Motor neuron (in vitro differentiated cells): ENCODE data around the gene DDX41. TPM values are rescaled to one million over a fixed set of nuclear protein-coding genes. Genes with fewer than 3 reads are reported as not detected.
A peak's percentile ranks its signal among the peaks of the same experiment; 100 is the strongest.

Experiments
- ATAC-seq, 8 experiments: fragments of 200-7000 bp; cut with Tn5 transposase; replicated peaks in 6 of 8; 2 replicates each; pipeline ENCODE4 v1.8.0; 2021; ENCODE audit warnings: mild to moderate bottlenecking in 8 of 8, moderate library complexity in 8 of 8
- H3K27ac ChIP-seq, 2 donors: fragments of 250-450 bp; sonication (Bioruptor Pico); 2 replicates each; pipeline ENCODE4 v1.9.0; 2021; ENCODE audit warnings: antibody characterized with exemption in 2 of 2, mild to moderate bottlenecking in 2 of 2, moderate library complexity in 1 of 2
- H3K4me1 ChIP-seq, 2 donors: fragments of 250-450 bp; sonication (Bioruptor Pico); replicated peaks in 1 of 2; 2 replicates each; pipeline ENCODE4 v1.6.1; 2021; ENCODE audit warnings: antibody characterized with exemption in 2 of 2, mild to moderate bottlenecking in 2 of 2, moderate library complexity in 1 of 2
- H3K4me3 ChIP-seq, 5 donors: fragments of 250-450 bp; sonication (Bioruptor Pico); 2 replicates each; pipeline ENCODE4 v1.9.0; 2021; ENCODE audit warnings: antibody characterized with exemption in 5 of 5, mild to moderate bottlenecking in 5 of 5, moderate library complexity in 4 of 5
- WGBS, 10 experiments: fragments of 450-650 bp; shearing (Covaris generic); methylation state at CpG; one replicate each; pipeline ENCODE4 v1.0.0; 2022; 5-methylcytosine and 5-hydroxymethylcytosine counted together
- in situ Hi-C, 9 experiments: fragments of 400-800 bp; cut with MboI; loops; one replicate each; pipeline ENCODE4 v1.15.0; 2021; ENCODE audit warnings: low sequenced_read_pairs in 9 of 9, low pct_unique_long_range_greater_than_20kb in 2 of 9; ENCODE audit not compliant: unreplicated experiment in 9 of 9
- total RNA-seq, 8 experiments: library from RNA; unstranded; fragments of 300-600 nt; gene quantifications; 2 replicates each; pipeline versions ENCODE4 v1.2.3 to v1.2.4, GENCODE V29; 2022

The DDX41 gene
- total RNA-seq, 8 experiments from 2014 or later, result 72.7 to 158 (median 97.0) TPM

GRCh38 chr5:177472460-177473442 lies 44.0 kb downstream of the DDX41 start:
- Histone ChIP-seq H3K4me3 (peak overlapping the region; percentile 71 to 98 (median 93)), H3K4me1 (peaks cover 44 to 48% of the 10 kb centered on the region in 2 donors), H3K27ac (peak overlapping the region; percentile 98 to 99)
- ATAC-seq, result peak; percentile 7 to 49 (median 42)
- WGBS, 10 experiments, result 0% methylated on average over 1 of the region's 93 CpGs; no CpG with 5 or more reads in 9 of the 10 experiments
- in situ Hi-C loops, result no loop called here

GRCh38 chr5:177471610-177472356 lies 45.0 kb downstream of the DDX41 start:
- WGBS, 10 experiments, result 0 to 40% (median 0%) methylated on average over 1 to 4 of the region's 14 CpGs; no CpG with 5 or more reads in 5 of the 10 experiments
- in situ Hi-C loops, result no loop called here

GRCh38 chr5:177470759-177471536 lies 45.8 kb downstream of the DDX41 start:
- Histone ChIP-seq H3K4me1 (peaks cover 44 to 48% of the 10 kb centered on the region in 2 donors), H3K4me3 (peak overlapping the region in 4 of 5 donors; percentile 71 to 98 (median 92)), H3K27ac (peak overlapping the region; percentile 98 to 99)
- ATAC-seq, result no peak
- 0 to 100% (median 92%) methylated on average over 1 to 4 of the region's 10 CpGs; no CpG with 5 or more reads in 6 of the 10 experiments for WGBS, 10 experiments
- in situ Hi-C loops, result no loop called here

More at GRCh38 chr5:177471610-177472356, 45.0 kb downstream of the DDX41 start:
- H3K27ac ChIP-seq, result peak overlapping the region; percentile 98 to 99
- peak overlapping the region; percentile 71 to 98 (median 93) for H3K4me3 ChIP-seq
- peak in 3 of 8 experiments; percentile 1 to 11 (median 8) for ATAC-seq
- H3K4me1 ChIP-seq, result peaks cover 44 to 48% of the 10 kb centered on the region in 2 donors

GRCh38 chr5:177469750-177470525 lies 46.8 kb downstream of the DDX41 start:
- in situ Hi-C loops, result no loop called here
- Histone ChIP-seq H3K4me3 (peak overlapping the region in 2 of 5 donors; percentile 3 to 6), H3K27ac (peak overlapping the region; percentile 35 to 81), H3K4me1 (peaks cover 44 to 48% of the 10 kb centered on the region in 2 donors)
- 0 to 100% (median 64%) methylated on average over 1 to 5 of the region's 8 CpGs; no CpG with 5 or more reads in 4 of the 10 experiments for WGBS, 10 experiments
- ATAC-seq, result no peak

GRCh38 chr5:177468685-177469628 lies 47.8 kb downstream of the DDX41 start:
- peak; percentile 44 to 72 (median 66) for ATAC-seq
- peak overlapping the region; percentile 53 to 81 for H3K27ac ChIP-seq
- in situ Hi-C loops, result no loop called here
- 36 to 60% (median 39%) methylated on average over 1 to 4 of the region's 25 CpGs; no CpG with 5 or more reads in 7 of the 10 experiments for WGBS, 10 experiments
- H3K4me3 ChIP-seq, result peak overlapping the region in 2 of 5 donors; percentile 3 to 6
- H3K4me1 ChIP-seq, result peaks cover 37 to 42% of the 10 kb centered on the region in 2 donors

GRCh38 chr5:177468329-177468684 lies 48.5 kb downstream of the DDX41 start:
- Histone ChIP-seq H3K4me3 (no peak overlapping the region), H3K27ac (peak overlapping the region; percentile 53 to 81), H3K4me1 (peaks cover 36 to 41% of the 10 kb centered on the region in 2 donors)
- no peak for ATAC-seq
- WGBS, 10 experiments, result 80 to 100% methylated on average over 1 of the region's 2 CpGs; no CpG with 5 or more reads in 8 of the 10 experiments
- in situ Hi-C loops, result no loop called here

- ATAC-seq, result no peak
- no peak overlapping the region for H3K4me3 ChIP-seq
- 96 to 100% (median 100%) methylated on average over 1 to 10 of the region's 31 CpGs; no CpG with 5 or more reads in 7 of the 10 experiments for WGBS, 10 experiments
- peaks cover 36 to 41% of the 10 kb centered on the region in 2 donors for H3K4me1 ChIP-seq
- H3K27ac ChIP-seq, result no peak overlapping the region
- in situ Hi-C loops, result no loop called here
Observed at GRCh38 chr5:177467436-177467835, 49.3 kb downstream of the DDX41 start.

GRCh38 chr5:177466861-177467260 lies 49.9 kb downstream of the DDX41 start:
- 90 to 100% (median 100%) methylated on average over 1 to 8 of the region's 25 CpGs; no CpG with 5 or more reads in 5 of the 10 experiments for WGBS, 10 experiments
- H3K4me1 ChIP-seq, result peaks cover 34 to 38% of the 10 kb centered on the region in 2 donors
- H3K4me3 ChIP-seq, result no peak overlapping the region
- in situ Hi-C loops, result no loop called here
- no peak for ATAC-seq
- no peak overlapping the region for H3K27ac ChIP-seq

GRCh38 chr5:177465044-177465443 lies 51.7 kb downstream of the DDX41 start:
- H3K27ac ChIP-seq, result no peak overlapping the region
- no peak for ATAC-seq
- in situ Hi-C loops, result no loop called here

GRCh38 chr5:177462021-177462670 lies 54.6 kb downstream of the DDX41 start:
- 83 to 100% methylated on average over 1 of the region's 27 CpGs; no CpG with 5 or more reads in 8 of the 10 experiments for WGBS, 10 experiments
- H3K27ac ChIP-seq, result no peak overlapping the region
- peaks cover 8 to 22% of the 10 kb centered on the region in 2 donors for H3K4me1 ChIP-seq
- ATAC-seq, result peak in 2 of 8 experiments; percentile 7 to 10
- in situ Hi-C loops, result no loop called here
- H3K4me3 ChIP-seq, result no peak overlapping the region

More at GRCh38 chr5:177465044-177465443, 51.7 kb downstream of the DDX41 start:
- no peak overlapping the region for H3K4me3 ChIP-seq
- H3K4me1 ChIP-seq, result peaks cover 16 to 20% of the 10 kb centered on the region in 2 donors
- 78 to 99% (median 93%) methylated on average over 4 to 11 of the region's 11 CpGs; no CpG with 5 or more reads in 1 of the 10 experiments for WGBS, 10 experiments
